ENCODE results near the gene NXPE4.
"Not testable (repeated sequence)": the region's sequence is repeated elsewhere in the genome, so short reads cannot be mapped to it uniquely, and the experiment has no call there.

NXPE4 gene

GRCh38 chr11:114595571-114595970, at the start of gene NXPE4:
Gene NXPE4 (minus strand): TSS chr11:114595786. CDS start chr11:114594759, 1,027 bp downstream.
- ATAC-seq: no peak

- not testable (repeated sequence) for ATAC-seq
Observed at GRCh38 chr11:114639440-114639839, 43.9 kb upstream of the NXPE4 start.

- not testable (repeated sequence) for ATAC-seq
Observed at GRCh38 chr11:114631445-114631965, 35.9 kb upstream of the NXPE4 start.

- no peak for ATAC-seq
Observed at GRCh38 chr11:114625294-114625693, 29.7 kb upstream of the NXPE4 start.

- no peak for ATAC-seq
Observed at GRCh38 chr11:114624455-114625207, 29.0 kb upstream of the NXPE4 start.

- ATAC-seq: no peak
Observed at GRCh38 chr11:114623720-114624119, 28.1 kb upstream of the NXPE4 start.

GRCh38 chr11:114622858-114623257, 27.3 kb upstream of the NXPE4 start:
- ATAC-seq: no peak

- no peak for ATAC-seq
Observed at GRCh38 chr11:114621950-114622809, 26.6 kb upstream of the NXPE4 start.

GRCh38 chr11:114621072-114621471, 25.5 kb upstream of the NXPE4 start:
- ATAC-seq: no peak

- no peak for ATAC-seq
Observed at GRCh38 chr11:114619659-114620173, 24.1 kb upstream of the NXPE4 start.

- ATAC-seq: no peak
Observed at GRCh38 chr11:114618139-114618538, 22.6 kb upstream of the NXPE4 start.

- ATAC-seq: no peak
Observed at GRCh38 chr11:114617157-114618124, 21.9 kb upstream of the NXPE4 start.

- ATAC-seq: no peak
Observed at GRCh38 chr11:114616516-114616915, 20.9 kb upstream of the NXPE4 start.

GRCh38 chr11:114615448-114616361, 20.1 kb upstream of the NXPE4 start:
- no peak for ATAC-seq

GRCh38 chr11:114614127-114614720, 18.6 kb upstream of the NXPE4 start:
- ATAC-seq: no peak

GRCh38 chr11:114613094-114613493, 17.5 kb upstream of the NXPE4 start:
- not testable (repeated sequence) for ATAC-seq

GRCh38 chr11:114612686-114613085, 17.1 kb upstream of the NXPE4 start:
- ATAC-seq: no peak

GRCh38 chr11:114612199-114612598, 16.6 kb upstream of the NXPE4 start:
- not testable (repeated sequence) for ATAC-seq

GRCh38 chr11:114610984-114611944, 15.7 kb upstream of the NXPE4 start:
- no peak for ATAC-seq
